Measurements from ENCODE around the gene FGF11.
A peak's percentile ranks its signal among the peaks of the same experiment; 100 is the strongest.
"Not testable (repeated sequence)": the region's sequence is repeated elsewhere in the genome, so short reads cannot be mapped to it uniquely, and the experiment has no call there.

The FGF11 gene

GRCh38 chr17:7481842-7482741 lies 42.8 kb downstream of the FGF11 start:
- not testable (repeated sequence) for DNase-seq

DNA sequence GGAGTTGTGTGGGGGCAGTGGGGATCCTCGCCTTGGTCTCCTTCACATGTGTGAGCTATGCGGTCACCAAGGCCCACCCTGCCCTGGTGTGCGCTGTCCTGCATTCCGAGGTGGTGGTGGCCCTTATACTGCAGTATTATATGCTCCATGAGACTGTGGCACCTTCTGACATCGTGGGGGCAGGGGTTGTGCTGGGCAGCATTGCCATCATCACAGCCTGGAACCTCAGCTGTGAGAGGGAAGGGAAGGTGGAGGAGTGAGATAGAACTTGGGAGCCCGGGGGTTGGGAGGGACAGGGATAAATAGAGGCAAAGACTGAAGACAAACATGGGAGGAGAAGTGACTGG lies 43.4 kb downstream of the FGF11 start:
- DNase-seq: not testable (repeated sequence)

DNA sequence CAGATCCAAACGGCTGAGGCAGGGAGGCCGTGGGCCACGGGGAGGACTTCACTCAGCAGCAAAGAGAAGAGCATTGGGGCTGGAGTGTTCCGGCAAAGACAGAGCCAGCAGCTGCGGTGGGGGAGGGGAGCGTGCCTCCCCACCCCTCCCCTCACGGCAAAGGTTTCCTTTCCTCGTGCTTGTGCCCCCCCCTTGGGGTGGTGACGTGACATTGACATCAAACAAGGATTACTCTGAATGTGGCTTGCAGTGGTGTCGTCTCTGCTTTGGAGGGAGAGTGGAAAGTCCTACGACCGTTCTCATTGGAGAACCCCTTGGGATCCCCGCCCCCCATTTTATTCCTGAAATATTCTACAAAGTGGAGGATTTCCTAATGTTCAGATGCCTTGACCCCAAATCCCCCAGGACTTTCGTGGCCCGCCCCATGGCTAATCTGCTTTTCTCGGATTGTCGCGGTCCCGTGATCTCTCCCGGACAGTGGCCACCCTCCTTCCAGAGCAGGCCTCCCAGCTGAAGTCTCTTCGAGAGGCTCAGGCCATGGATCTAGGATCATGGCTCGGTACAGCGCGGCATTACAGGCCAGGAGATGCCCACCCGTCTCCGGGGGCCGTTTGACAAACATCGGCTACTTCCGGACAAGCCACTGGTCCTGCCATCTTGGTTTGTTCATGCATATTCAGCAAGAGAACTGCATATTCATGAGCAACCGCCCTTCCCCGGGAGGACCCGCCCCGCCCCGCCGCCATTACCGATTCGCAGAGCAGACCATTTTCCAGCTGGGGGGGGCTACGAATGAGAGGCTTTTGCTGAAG lies 44.1 kb downstream of the FGF11 start:
- DNase-seq: peak; percentile 95

GRCh38 chr17:7484067-7484918 lies 45.0 kb downstream of the FGF11 start, which contains the start of gene POLR2A:
Gene POLR2A (plus strand): TSS chr17:7484366.
- DNase-seq: peak; percentile 97

- no peak for DNase-seq
These were observed 45.6 kb downstream of the FGF11 start for GRCh38 chr17:7484919-7485377.

DNA sequence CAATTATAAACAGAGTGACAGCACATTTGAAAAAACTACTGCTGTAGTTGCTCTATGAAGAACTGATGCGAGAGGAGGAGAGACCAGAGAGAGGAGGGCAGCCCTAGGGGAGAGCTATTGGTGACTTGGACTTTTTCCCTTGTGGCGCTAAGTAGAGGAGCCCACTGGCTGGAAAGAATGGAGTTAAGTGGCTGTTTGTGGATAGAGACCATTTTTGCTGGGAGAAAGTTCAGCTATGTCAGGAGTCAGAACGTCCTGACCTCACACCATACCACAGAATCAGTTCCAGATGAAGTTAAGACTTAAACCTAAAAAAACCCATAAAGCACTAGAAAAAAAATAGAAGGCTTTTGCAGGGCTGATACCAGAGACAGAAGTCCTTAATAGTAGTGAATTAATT lies 46.9 kb downstream of the FGF11 start:
- no peak for DNase-seq

- DNase-seq: no peak
These were observed 50.8 kb downstream of the FGF11 start for GRCh38 chr17:7490144-7490543.

- DNase-seq: no peak
These were observed 52.3 kb downstream of the FGF11 start for GRCh38 chr17:7491583-7491982.

GRCh38 chr17:7493941-7494340 lies 54.6 kb downstream of the FGF11 start:
- DNase-seq: no peak

All from fibroblast of skin of right biceps (primary cell).